Measurements from ENCODE around the gene NDUFB2. TPM values are rescaled to one million over a fixed set of nuclear protein-coding genes. Genes with fewer than 3 reads are reported as not detected.
A peak's percentile ranks its signal among the peaks of the same experiment; 100 is the strongest.
"Not testable (repeated sequence)": the region's sequence is repeated elsewhere in the genome, so short reads cannot be mapped to it uniquely, and the experiment has no call there.

Gene NDUFB2
- total RNA-seq, 4 donors from 2014 or later = 153 to 309 (median 188) TPM

DNA sequence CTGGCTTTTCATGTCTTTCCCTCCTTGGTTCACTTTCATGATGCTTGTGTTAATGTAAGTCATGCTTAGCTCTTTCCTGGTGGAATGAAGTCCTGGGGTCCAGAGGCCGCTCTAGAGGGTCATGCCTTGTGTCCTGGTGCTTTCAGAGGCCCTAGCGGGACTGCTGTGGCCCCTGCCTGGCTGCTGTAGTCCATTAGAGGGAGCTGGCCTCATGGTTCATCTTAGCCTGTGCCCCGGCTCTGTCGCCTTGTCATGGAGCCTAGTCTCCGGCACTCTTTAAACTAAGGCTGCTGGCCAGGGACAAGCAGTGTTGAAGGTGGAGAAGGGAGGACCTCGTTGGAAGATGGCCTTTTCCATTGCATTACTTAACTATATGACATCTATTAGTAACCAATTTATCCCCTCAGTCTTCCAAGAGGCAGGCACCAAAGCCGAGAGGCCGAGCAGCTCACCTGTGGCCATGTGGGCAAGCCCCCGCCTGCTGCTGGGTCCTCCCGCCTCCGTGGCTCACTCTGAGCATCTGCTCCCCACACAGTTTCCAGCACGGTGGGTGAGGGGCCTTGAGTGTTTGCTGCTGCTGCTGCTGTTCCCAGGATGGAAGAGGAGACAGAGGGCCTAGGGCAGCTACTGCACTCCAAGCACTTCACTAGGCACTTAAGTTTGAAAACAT lies 5.0 kb upstream of the NDUFB2 start:
- intact Hi-C loops (cut with DNase I; ENCODE audit: low total_unique reads) = no loop called here
- DNase-seq (ENCODE audit: low spot score in 2 of 2) = no peak
- no peak overlapping the region for H3K4me3 ChIP-seq (ENCODE audit: low read depth, poor library complexity, severe bottlenecking)
- TF ChIP-seq CTCF (IDR thresholded peaks at IDR 0.05) (no peak), POLR2A (IDR thresholded peaks at IDR 0.05) (no peak)
- 84 to 87% methylated on average over 12 of the region's 12 CpGs for WGBS, 2 donors

DNA sequence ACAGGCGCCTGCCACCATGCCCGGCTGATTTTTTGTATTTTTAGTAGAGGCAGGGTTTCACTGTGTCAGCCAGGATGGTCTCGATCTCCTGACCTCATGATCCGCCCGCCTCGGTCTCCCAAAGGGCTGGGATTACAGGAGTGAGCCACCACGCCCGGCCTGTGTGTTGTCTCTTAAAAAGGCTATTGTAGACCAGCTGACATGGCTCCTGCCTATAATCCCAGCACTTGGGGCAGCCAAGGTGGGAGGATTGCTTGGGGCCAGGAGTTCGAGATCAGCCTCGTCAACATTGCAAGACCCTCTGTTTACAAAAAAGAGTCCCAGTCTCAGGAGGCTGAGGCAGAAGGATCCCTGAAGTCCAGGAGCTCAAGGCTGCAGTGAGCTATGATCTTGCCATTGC lies 2.7 kb upstream of the NDUFB2 start:
- H3K4me3 ChIP-seq (ENCODE audit: low read depth, poor library complexity, severe bottlenecking); intact Hi-C loops (cut with DNase I; ENCODE audit: low total_unique reads); DNase-seq (ENCODE audit: low spot score in 2 of 2): not testable (repeated sequence)
- 94 to 98% methylated on average over 10 of the region's 10 CpGs for whole genome bisulfite sequencing, 2 donors

GRCh38 chr7:140694592-140694991 lies 1.9 kb upstream of the NDUFB2 start:
- TF ChIP-seq POLR2A (IDR thresholded peaks at IDR 0.05) (no peak), CTCF (IDR thresholded peaks at IDR 0.05) (no peak)
- DNase-seq (ENCODE audit: low spot score in 2 of 2) = no peak
- WGBS, 2 donors = 85 to 86% methylated on average over 6 of the region's 6 CpGs
- H3K4me3 ChIP-seq (ENCODE audit: low read depth, poor library complexity, severe bottlenecking) = no peak overlapping the region
- intact Hi-C loops (cut with DNase I; ENCODE audit: low total_unique reads) = no loop called here

DNA sequence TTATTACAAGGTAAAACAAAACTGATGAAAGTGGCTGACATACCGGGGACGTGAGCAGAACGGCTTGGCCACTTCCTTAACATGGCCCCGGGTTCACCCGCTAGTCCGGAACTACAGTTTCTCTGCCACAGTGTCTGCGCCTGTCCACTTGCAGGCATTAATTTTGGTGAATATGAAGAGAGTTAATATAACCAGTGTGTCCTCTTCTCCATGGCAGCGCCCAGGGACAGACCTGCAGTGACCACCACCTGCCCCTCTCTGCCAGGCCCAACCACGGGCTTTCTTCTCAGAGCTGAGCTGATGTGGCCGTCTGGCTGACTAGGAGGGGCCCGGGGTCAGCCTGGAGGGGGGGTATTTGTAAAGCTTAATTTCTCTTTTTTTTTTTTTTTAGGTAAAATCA lies 1.1 kb upstream of the NDUFB2 start:
- TF ChIP-seq CTCF (IDR thresholded peaks at IDR 0.05) (no peak), POLR2A (IDR thresholded peaks at IDR 0.05) (no peak)
- no peak overlapping the region for H3K4me3 ChIP-seq (ENCODE audit: low read depth, poor library complexity, severe bottlenecking)
- 92 to 97% methylated on average over 11 of the region's 11 CpGs for whole genome bisulfite sequencing, 2 donors
- intact Hi-C loops (cut with DNase I; ENCODE audit: low total_unique reads) = no loop called here
- DNase-seq (ENCODE audit: low spot score in 2 of 2) = peak in 1 of 2 donors; percentile 85

GRCh38 chr7:140696024-140696679 lies 356 bp upstream of the NDUFB2 start:
- peak; percentile 93 to 99 for DNase-seq (ENCODE audit: low spot score in 2 of 2)
- intact Hi-C loops (cut with DNase I; ENCODE audit: low total_unique reads) = no loop called here
- H3K4me3 ChIP-seq (ENCODE audit: low read depth, poor library complexity, severe bottlenecking) = peak overlapping the region; percentile 73
- no peak for TF ChIP-seq CTCF (IDR thresholded peaks at IDR 0.05)
- no peak for TF ChIP-seq POLR2A (IDR thresholded peaks at IDR 0.05)
- WGBS, 2 donors = 17 to 22% methylated on average over 22 of the region's 23 CpGs

DNA sequence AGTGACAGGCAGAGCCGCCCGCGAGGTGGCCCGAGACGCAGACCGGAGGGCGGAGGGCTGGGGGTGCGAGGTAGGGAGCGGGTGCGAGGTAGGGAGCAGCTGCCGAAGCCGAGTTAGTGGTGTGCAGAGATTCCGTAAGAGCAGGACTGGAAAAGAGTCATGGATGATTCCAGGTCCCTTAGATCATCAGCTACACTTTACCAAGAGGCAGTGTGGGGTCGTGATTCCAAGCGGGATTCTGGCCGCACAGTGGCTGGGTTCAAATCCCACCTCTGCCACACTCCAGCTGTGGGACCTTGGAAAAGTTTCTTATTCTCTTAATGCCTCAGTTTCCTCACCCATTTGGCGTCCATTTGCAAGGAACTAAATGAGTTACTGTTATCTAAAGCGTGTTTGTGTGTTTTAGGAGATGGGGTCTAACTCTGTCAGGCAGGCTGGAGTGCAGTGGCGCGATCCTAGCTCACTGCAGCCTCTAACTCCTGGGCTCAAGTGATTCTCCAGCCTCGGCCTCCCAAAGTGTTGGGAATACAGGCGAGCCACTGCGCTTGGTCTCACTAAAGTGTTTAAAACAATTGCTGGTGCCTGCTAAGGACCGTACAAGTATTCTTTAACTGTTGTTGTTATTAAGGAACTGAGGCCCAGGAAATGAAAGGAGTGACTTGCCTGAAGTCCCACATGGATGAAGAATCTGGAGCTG lies 1.1 kb downstream of the NDUFB2 start:
- intact Hi-C loops (cut with DNase I; ENCODE audit: low total_unique reads) = no loop called here
- no peak for TF ChIP-seq POLR2A (IDR thresholded peaks at IDR 0.05)
- H3K4me3 ChIP-seq (ENCODE audit: low read depth, poor library complexity, severe bottlenecking) = peak overlapping the region; percentile 73
- WGBS, 2 donors = 26 to 27% methylated on average over 24 of the region's 24 CpGs
- DNase-seq (ENCODE audit: low spot score in 2 of 2) = no peak
